GM18520 (cell line): Measurements from ENCODE around the gene DNAJA2.
"Not testable (repeated sequence)": the region's sequence is repeated elsewhere in the genome, so short reads cannot be mapped to it uniquely, and the experiment has no call there.

Experiments used
- ATAC-seq: cut with Tn5 transposase; IDR thresholded peaks from one replicate; pipeline ENCODE4 v1.9.1; 2021; ENCODE audit not compliant: unreplicated experiment

Gene DNAJA2

GRCh38 chr16:46975908-46976470 is 2.5 kb upstream of the DNAJA2 start:
- no peak for ATAC-seq

DNA sequence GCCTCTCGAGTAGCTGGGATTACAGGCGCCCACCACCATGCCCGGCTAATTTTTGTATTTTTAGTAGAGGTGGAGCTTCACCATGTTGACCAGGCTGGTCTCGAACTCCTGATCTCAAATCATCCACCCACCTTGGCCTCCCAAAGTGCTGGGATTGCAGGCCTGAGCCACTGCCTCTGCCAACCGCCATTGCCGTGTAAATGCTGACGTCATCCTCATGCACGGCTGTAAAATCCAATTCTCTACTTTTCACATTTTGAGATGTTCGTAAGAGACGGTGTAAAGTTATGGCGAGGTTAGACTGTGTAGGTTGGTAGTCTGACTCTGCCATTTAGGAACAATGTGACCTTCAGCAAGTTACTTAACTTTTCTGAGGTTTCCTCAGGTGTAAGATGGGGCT is 1.7 kb upstream of the DNAJA2 start:
- no peak for ATAC-seq

- ATAC-seq, result no peak
Measured at GRCh38 chr16:46974352-46974751, 878 bp upstream of the DNAJA2 start.

- no peak for ATAC-seq
Measured at GRCh38 chr16:46973996-46974324, 486 bp upstream of the DNAJA2 start.

DNA sequence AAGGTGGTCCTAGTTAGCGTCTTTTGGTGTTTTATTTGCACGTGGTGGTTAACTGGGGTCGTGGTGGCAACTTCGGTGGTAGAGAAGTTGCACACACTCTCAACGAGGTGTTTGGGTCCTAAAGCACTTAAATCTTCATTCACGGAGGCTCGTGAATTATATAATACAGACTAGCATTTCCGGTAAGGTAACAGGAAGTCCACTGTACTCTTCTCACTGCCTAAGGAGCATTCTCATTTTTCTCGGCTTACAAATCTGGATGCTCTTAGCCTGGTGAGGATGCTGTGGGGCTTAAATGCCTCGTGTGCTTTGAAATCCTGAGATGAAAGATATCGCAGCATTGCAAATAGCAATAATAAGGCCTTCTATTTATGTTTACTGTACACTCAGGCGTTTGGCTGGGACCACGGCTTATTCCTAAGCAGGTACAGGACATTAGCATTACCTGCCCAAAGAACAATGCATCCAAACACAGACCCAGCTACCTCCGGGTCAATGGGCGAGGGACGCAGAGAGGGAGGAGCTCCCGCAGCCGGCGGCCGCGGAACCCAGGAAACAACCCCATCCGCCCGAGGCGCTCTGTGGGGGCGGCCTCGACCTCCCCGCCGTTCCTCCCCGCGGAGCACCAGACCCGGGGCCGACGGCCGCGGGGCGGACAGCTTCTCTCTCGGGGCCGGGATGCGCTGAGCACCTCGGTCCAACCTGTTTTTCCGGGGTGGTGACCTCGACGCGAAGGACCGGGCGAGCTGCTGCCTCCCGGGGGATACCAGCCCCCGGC is 856 bp downstream of the DNAJA2 start:
- peak; percentile 21 for ATAC-seq

- ATAC-seq, result no peak
Measured at GRCh38 chr16:46971271-46971670, 2.2 kb downstream of the DNAJA2 start.

- ATAC-seq, result no peak
Measured at GRCh38 chr16:46970089-46970488, 3.4 kb downstream of the DNAJA2 start.

- ATAC-seq, result no peak
Measured at GRCh38 chr16:46968063-46968435, 5.4 kb downstream of the DNAJA2 start.

GRCh38 chr16:46962629-46963028 is 10.8 kb downstream of the DNAJA2 start:
- ATAC-seq, result no peak

GRCh38 chr16:46961373-46962353 is 11.8 kb downstream of the DNAJA2 start:
- ATAC-seq, result no peak

DNA sequence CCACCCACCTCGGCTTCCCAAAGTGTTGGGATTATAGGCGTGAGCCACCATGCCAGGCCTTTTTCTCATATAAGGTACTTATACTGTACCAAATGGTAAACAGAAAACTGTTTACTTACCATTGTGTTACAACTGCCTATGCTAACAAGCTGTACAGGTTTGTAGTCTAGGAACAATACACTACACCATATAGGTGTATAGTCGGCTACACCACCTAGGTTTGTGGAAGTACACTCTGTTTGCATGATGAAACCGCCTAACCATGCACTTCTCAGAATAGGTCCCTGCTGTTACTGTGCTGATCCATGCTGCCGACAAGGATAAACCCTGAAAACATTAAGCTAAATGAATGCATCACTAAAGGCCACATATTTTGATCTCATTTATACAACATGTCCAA is 18.9 kb downstream of the DNAJA2 start:
- no peak for ATAC-seq

GRCh38 chr16:46950009-46950408 is 23.5 kb downstream of the DNAJA2 start:
- ATAC-seq, result no peak

- peak; percentile 81 for ATAC-seq
Measured at GRCh38 chr16:46949241-46949892, 24.1 kb downstream of the DNAJA2 start.

GRCh38 chr16:46948548-46949166 is 24.8 kb downstream of the DNAJA2 start:
- ATAC-seq, result no peak

DNA sequence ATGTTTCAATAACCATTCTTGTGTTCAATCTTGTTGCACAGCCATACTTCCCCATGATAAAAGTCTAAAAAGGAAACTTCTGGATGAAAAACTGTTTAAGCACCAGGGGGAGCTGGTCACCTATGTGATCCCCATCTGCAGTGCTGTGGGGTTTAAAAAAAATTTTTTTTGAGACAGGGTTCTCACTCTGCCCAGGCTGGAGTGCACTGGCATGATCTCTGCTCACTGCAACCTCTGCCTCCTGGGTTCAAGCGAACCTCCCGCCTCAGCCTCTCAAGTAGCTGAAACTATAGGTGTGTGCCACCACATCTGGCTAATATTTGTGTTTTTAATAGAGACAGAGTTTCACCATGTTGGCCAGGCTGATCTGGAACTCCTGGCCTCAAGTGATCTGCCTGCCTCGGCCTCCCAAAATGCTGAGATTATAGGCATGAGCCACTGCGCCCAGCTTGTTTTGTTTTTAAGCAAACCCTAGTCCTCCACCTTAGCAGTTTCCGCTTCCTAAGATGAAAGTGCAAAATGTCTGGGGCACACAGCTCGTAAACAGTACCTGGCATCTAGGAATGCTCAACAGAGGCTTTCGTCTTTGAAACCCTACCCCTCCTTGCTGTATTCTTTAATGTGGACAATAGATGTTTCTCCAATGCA is 25.4 kb downstream of the DNAJA2 start:
- ATAC-seq, result peak; percentile 51

- not testable (repeated sequence) for ATAC-seq
Measured at GRCh38 chr16:46944713-46945112, 28.8 kb downstream of the DNAJA2 start.

GRCh38 chr16:46937536-46937935 is 35.9 kb downstream of the DNAJA2 start:
- no peak for ATAC-seq

GRCh38 chr16:46932802-46933201 is 40.7 kb downstream of the DNAJA2 start:
- ATAC-seq, result no peak

- ATAC-seq, result no peak
Measured at GRCh38 chr16:46930861-46931260, 42.6 kb downstream of the DNAJA2 start.
